Esophagus squamous epithelium (tissue), 4 donors: ENCODE data around the gene CTDP1.

ENCODE experiments used
- CTCF ChIP-seq, 6 experiments: fragments of 450-650 bp in 4 of 6; fragments of 200-600 bp in 2 of 6; sonication (generic) in 2 of 6; IDR thresholded peaks; one replicate each; pipeline ENCODE4 v1.5.1; 2016 to 2019; ENCODE audit warnings: antibody characterized with exemption in 6 of 6, mild to moderate bottlenecking in 4 of 6, moderate library complexity in 4 of 6
- POLR2A ChIP-seq, 4 donors: fragments of 450-650 bp; IDR thresholded peaks; one replicate each; pipeline ENCODE4 v1.6.1; 2017; ENCODE audit warnings: antibody characterized with exemption in 4 of 4, mild to moderate bottlenecking in 4 of 4, moderate library complexity in 3 of 4

GRCh38 chr18:79635427-79635726 is 44.2 kb upstream of the CTDP1 start:
- TF ChIP-seq POLR2A (IDR thresholded peaks at IDR 0.05) (no peak), CTCF (IDR thresholded peaks at IDR 0.05) (no peak)
